Activated B cell treated with CpG ODN at 0.5 μM for 24 hours (primary cell): ENCODE results near the gene MGMT. TPM values are rescaled to one million over a fixed set of nuclear protein-coding genes. Genes with fewer than 3 reads are reported as not detected.

Source experiments
- ATAC-seq: fragments of 200-7000 bp; cut with Tn5 transposase; one replicate; pipeline ENCODE4 v1.10.0; 2021; ENCODE audit warnings: low read depth, mild to moderate bottlenecking, moderate library complexity
- CTCF ChIA-PET: fragments of 350-600 bp; sonication (Branson Sonifier 250); formaldehyde crosslinking; loops from one replicate; lab custom pipeline; 2021; ENCODE audit warnings: antibody characterized with exemption; lab: Charles Lee
- POLR2A ChIA-PET: fragments of 350-600 bp; sonication (Branson Sonifier 250); formaldehyde crosslinking; loops from one replicate; lab custom pipeline; 2021; ENCODE audit warnings: antibody characterized with exemption; lab: Charles Lee
- DNase-seq: peaks from one replicate; pipeline ENCODE4 v3.0.0; 2022
- H3K27ac Mint-ChIP-seq: one replicate; pipeline ENCODE4 v1.8.0; 2020; ENCODE audit warnings: mixed read lengths
- H3K27me3 Mint-ChIP-seq: one replicate; pipeline ENCODE4 v1.8.0; 2021; ENCODE audit warnings: mixed read lengths
- H3K36me3 Mint-ChIP-seq: one replicate; pipeline ENCODE4 v1.8.0; 2021; ENCODE audit warnings: low read depth, mixed read lengths
- H3K4me1 Mint-ChIP-seq: one replicate; pipeline ENCODE4 v1.8.0; 2021; ENCODE audit warnings: mixed read lengths
- H3K4me3 Mint-ChIP-seq: one replicate; pipeline ENCODE4 v1.8.0; 2020; ENCODE audit warnings: mild to moderate bottlenecking, mixed read lengths
- H3K9me3 Mint-ChIP-seq: one replicate; pipeline ENCODE4 v1.8.0; 2020; ENCODE audit warnings: mixed read lengths
- CTCF ChIP-seq: fragments of 200-600 bp; IDR thresholded peaks from one replicate; pipeline ENCODE4 v1.8.0; 2022; ENCODE audit warnings: antibody characterized with exemption, mild to moderate bottlenecking
- intact Hi-C: fragments of 100-400 bp; cut with micrococcal nuclease; formaldehyde crosslinking; loops from one replicate; pipeline ENCODE4 v1.15.1; 2024
- total RNA-seq: library from RNA; stranded (reverse); gene quantifications from 2 replicates; pipeline ENCODE4 v1.2.3, GENCODE V29; 2022

MGMT gene
- total RNA-seq, 1 donor from 2014 or later, result 25.8 TPM

GRCh38 chr10:129658376-129659072, 191.5 kb downstream of the MGMT start:
- intact Hi-C loops, result no loop called here
- ChIA-PET CTCF (interaction anchor here (1.0 kb wide), 1 partner anchor 627 kb away, joined by 3 read pairs; no protein-coding TSS in a partner anchor), POLR2A (no interaction called here)

DNA sequence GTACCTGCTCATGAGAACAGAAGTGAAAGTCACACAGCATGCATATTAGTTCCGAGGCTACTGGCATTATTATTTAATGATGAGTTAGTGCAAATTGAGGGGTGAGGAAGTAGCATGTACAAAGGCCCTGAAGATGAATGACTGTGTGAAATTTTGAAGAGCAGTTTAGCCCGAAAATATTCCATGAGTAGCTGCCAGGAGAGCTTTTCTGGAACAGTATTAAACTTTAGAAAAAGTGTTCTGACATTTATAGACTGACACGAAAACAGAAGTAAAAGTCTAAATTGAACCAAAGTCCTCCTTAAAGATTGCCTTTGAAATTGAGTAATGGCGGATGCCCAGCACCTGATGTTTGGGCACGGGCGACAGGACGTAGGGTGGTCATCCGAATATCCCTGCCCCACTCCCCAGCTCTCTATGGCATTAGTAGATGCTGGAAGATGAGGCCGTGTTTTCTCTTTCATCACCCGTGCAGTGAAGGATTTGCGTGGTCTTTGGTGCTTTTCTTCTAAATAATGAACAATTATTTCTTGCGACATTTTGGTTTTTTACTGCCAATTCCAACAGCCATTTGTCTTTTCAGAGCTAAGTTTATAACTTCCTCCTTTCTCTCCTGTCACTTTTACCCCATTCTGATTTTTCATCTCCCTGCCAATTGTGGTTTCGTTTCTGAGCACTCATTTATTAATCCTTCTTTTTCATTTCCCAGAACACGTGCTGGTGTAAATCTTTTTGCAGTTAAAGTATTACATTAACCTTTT, 192.6 kb downstream of the MGMT start:
- intact Hi-C loops, result no loop called here
- Mint-ChIP-seq H3K27me3 (no peaks in the 10 kb centered on the region), H3K4me3 (no peak overlapping the region), H3K27ac (no peak overlapping the region), H3K36me3 (peaks cover 3% of the 10 kb centered on the region), H3K4me1 (no peaks in the 10 kb centered on the region), H3K9me3 (peaks cover 12% of the 10 kb centered on the region)
- ChIA-PET CTCF (no interaction called here), POLR2A (no interaction called here)
- TF ChIP-seq CTCF, result no peak
- DNase-seq, result no peak
- ATAC-seq, result no peak

More at GRCh38 chr10:129658376-129659072, 191.5 kb downstream of the MGMT start:
- H3K27me3 Mint-ChIP-seq, result no peaks in the 10 kb centered on the region
- no peak overlapping the region for H3K27ac Mint-ChIP-seq
- H3K4me3 Mint-ChIP-seq, result no peak overlapping the region
- no peak for DNase-seq
- H3K9me3 Mint-ChIP-seq, result peaks cover 5% of the 10 kb centered on the region
- H3K4me1 Mint-ChIP-seq, result no peaks in the 10 kb centered on the region
- H3K36me3 Mint-ChIP-seq, result peaks cover 2% of the 10 kb centered on the region
- ATAC-seq, result no peak
- no peak for TF ChIP-seq CTCF

- no peaks in the 10 kb centered on the region for H3K4me1 Mint-ChIP-seq
- no peak for TF ChIP-seq CTCF
- H3K27ac Mint-ChIP-seq, result no peak overlapping the region
- no peaks in the 10 kb centered on the region for H3K27me3 Mint-ChIP-seq
- intact Hi-C loops, result no loop called here
- ChIA-PET CTCF (no interaction called here), POLR2A (no interaction called here)
- peaks cover 18% of the 10 kb centered on the region for H3K9me3 Mint-ChIP-seq
- no peak for DNase-seq
- ATAC-seq, result no peak
- H3K36me3 Mint-ChIP-seq, result peaks cover 7% of the 10 kb centered on the region
- no peak overlapping the region for H3K4me3 Mint-ChIP-seq
Observed at GRCh38 chr10:129660569-129660968, 193.5 kb downstream of the MGMT start.

DNA sequence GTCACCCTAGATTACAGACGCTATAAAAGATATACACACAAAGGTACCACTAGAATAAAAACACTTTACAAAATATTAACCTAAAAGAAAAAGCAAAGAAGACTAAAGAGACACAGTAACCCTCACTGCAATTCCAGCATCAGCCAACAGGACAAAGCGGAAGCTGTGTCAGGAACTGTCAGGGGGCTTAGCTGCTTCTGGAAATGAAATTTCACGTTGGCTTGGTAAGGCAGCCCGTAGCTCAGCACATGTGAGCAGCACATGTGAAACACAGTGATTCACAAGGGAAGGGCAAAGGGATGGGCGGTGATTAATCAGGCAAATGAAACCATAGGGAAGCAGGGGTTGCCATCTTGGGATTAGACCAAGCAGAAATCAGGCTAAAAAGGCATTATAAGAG, 195.4 kb downstream of the MGMT start:
- POLR2A ChIA-PET, result no interaction called here

More for the DNA sequence above, 195.4 kb downstream of the MGMT start:
- Mint-ChIP-seq H3K9me3 (peaks cover 19% of the 10 kb centered on the region), H3K36me3 (peaks cover 10% of the 10 kb centered on the region), H3K4me1 (no peaks in the 10 kb centered on the region), H3K27ac (no peak overlapping the region), H3K27me3 (no peaks in the 10 kb centered on the region), H3K4me3 (no peak overlapping the region)
- intact Hi-C loops, result no loop called here
- ATAC-seq (no peak), DNase-seq (no peak)
- no peak for TF ChIP-seq CTCF
- CTCF ChIA-PET, result no interaction called here
